OCI-LY1 (cell line): ENCODE measurements around the gene HLCS.

Experiments
- EZH2 ChIP-seq: fragments of 200-600 bp; sonication (generic), shearing (Covaris generic); IDR thresholded peaks from 2 replicates; pipeline ENCODE4 v1.8.0; 2017; ENCODE audit warnings: borderline replicate concordance, mixed run types, mild to moderate bottlenecking, antibody characterized with exemption, low read length, moderate library complexity, mixed read lengths
- TF ChIP-seq, protein P1 (sequence below): fragments of 200-600 bp; sonication (generic), shearing (Covaris generic); IDR thresholded peaks from 2 replicates; pipeline ENCODE4 v1.5.1; 2017; ENCODE audit warnings: mild to moderate bottlenecking, antibody characterized with exemption, low read length, moderate library complexity, mixed read lengths

DNA sequence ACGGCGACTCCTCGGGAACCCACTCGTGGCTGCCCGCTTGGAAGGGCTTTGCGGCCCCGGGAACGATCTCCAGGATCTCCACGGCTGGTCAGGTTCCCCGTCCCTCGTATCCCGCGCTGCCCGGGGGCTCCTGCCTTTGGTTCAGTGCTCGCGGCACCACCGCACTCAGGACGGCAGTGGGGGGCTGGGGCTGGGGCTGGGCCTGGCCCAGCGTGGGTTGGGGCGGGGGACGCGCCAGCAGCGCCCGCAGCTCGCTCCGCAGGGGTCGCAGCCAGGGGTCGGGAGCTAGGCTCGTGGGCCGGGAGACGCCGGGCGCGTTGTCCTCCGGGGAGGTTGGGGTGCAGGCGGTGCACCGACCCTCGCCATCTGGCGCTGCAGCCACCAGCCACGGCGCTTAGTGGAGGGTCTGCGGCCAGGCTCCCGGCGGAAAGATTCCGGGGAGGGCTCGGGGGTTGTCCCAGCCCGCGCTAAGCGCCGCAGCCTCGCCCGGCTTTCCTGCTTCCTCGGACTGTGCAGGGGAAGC lies 258.6 kb downstream of the HLCS start:
- TF ChIP-seq, protein P1, sequence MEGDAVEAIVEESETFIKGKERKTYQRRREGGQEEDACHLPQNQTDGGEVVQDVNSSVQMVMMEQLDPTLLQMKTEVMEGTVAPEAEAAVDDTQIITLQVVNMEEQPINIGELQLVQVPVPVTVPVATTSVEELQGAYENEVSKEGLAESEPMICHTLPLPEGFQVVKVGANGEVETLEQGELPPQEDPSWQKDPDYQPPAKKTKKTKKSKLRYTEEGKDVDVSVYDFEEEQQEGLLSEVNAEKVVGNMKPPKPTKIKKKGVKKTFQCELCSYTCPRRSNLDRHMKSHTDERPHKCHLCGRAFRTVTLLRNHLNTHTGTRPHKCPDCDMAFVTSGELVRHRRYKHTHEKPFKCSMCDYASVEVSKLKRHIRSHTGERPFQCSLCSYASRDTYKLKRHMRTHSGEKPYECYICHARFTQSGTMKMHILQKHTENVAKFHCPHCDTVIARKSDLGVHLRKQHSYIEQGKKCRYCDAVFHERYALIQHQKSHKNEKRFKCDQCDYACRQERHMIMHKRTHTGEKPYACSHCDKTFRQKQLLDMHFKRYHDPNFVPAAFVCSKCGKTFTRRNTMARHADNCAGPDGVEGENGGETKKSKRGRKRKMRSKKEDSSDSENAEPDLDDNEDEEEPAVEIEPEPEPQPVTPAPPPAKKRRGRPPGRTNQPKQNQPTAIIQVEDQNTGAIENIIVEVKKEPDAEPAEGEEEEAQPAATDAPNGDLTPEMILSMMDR: no peak
- no peak for TF ChIP-seq EZH2
